HepG2 (cell line): ENCODE data around the gene OVOL2. TPM values are rescaled to one million over a fixed set of nuclear protein-coding genes. Genes with fewer than 3 reads are reported as not detected.

Experiments
- ATAC-seq: fragments of 200-7000 bp; cut with Tn5 transposase; 3 replicates; pipeline ENCODE4 v1.9.1; 2020; ENCODE audit warnings: mild to moderate bottlenecking, moderate library complexity
- BruUV-seq: library from RNA; stranded (reverse); fragments of 400-500 nt; replicated peaks from 2 replicates; lab custom pipeline; 2021; lab: Mats Ljungman, UMichigan
- CTCF ChIA-PET: fragments of 300-600 bp; formaldehyde crosslinking; extraction: SDS; loops from one replicate; lab custom pipeline; 2021; ENCODE audit warnings: low total read pairs, inconsistent platforms, low intra/inter-chr PET ratio; lab: Yijun Ruan, JAX
- POLR2A ChIA-PET: fragments of 350-600 bp; sonication (Branson Sonifier 250); formaldehyde crosslinking; loops from one replicate; lab custom pipeline; 2020; ENCODE audit warnings: antibody characterized with exemption, inconsistent platforms; lab: Yijun Ruan, JAX
- DNase-seq: peaks from one replicate; pipeline ENCODE4 v3.0.0-alpha.2; 2015; ENCODE audit warnings: low spot score
- FAIRE-seq: peaks from 3 replicates; lab custom pipeline; 2011; peaks lifted over from hg19 to GRCh38; lab: Jason Lieb, UNC
- H2AFZ ChIP-seq: one replicate; pipeline ENCODE4 v1.6.1; 2011; ENCODE audit warnings: low read length, inconsistent platforms
- H3K27ac ChIP-seq: fragments of 300-600 bp; 3 replicates; pipeline ENCODE4 v1.8.0; 2011; ENCODE audit warnings: mixed run types, mild to moderate bottlenecking, mixed read lengths, low read length, inconsistent platforms; ENCODE audit not compliant: insufficient read depth; ENCODE audit errors: extremely low read length
- H3K27me3 ChIP-seq, 2 experiments: fragments of 200-600 bp in 1 of 2; 2 replicates in 1 of 2; 3 replicates in 1 of 2; pipeline versions ENCODE4 v1.6.0 to v1.8.0; 2011; ENCODE audit warnings: low read length in 2 of 2, mild to moderate bottlenecking in 2 of 2, moderate library complexity in 2 of 2, inconsistent platforms in 1 of 2; ENCODE audit not compliant: insufficient read depth in 2 of 2, control insufficient read depth in 1 of 2
- H3K36me3 ChIP-seq, 2 experiments: fragments of 200-600 bp in 1 of 2; replicated peaks in 1 of 2; 2 replicates in 1 of 2; 3 replicates in 1 of 2; pipeline versions ENCODE4 v1.5.1 to v1.8.0; 2011; ENCODE audit warnings: low read length in 2 of 2, inconsistent platforms in 1 of 2; ENCODE audit not compliant: insufficient read depth in 2 of 2, control insufficient read depth in 1 of 2
- H3K4me1 ChIP-seq: 2 replicates; pipeline ENCODE4 v1.5.1; 2012; ENCODE audit warnings: low read length, inconsistent platforms; ENCODE audit not compliant: insufficient read depth
- H3K4me2 ChIP-seq: 2 replicates; pipeline ENCODE4 v1.6.0; 2011; ENCODE audit warnings: low read depth, low read length, inconsistent platforms
- H3K4me3 ChIP-seq, 3 experiments: fragments of 200-600 bp in 1 of 3; sonication (generic), shearing (Covaris generic) in 1 of 3; replicated peaks in 1 of 3; 2 replicates each; pipeline ENCODE4 v1.5.1; 2011 to 2016; ENCODE audit warnings: low read length in 3 of 3, inconsistent platforms in 2 of 3, low read depth in 2 of 3, mild to moderate bottlenecking in 2 of 3, control low read depth in 1 of 3, mixed read lengths in 1 of 3; ENCODE audit not compliant: insufficient read depth in 1 of 3
- H3K79me2 ChIP-seq: one replicate; pipeline ENCODE4 v1.6.1; 2011; ENCODE audit warnings: low read length, inconsistent platforms; ENCODE audit not compliant: insufficient read depth
- H3K9ac ChIP-seq: 2 replicates; pipeline ENCODE4 v1.6.0; 2011; ENCODE audit warnings: mild to moderate bottlenecking, low read depth, low read length, inconsistent platforms; ENCODE audit not compliant: insufficient read depth
- H3K9me3 ChIP-seq: 2 replicates; pipeline ENCODE4 v1.5.1; 2012; ENCODE audit warnings: mild to moderate bottlenecking, low read length
- H4K20me1 ChIP-seq: 2 replicates; pipeline ENCODE4 v1.6.0; 2011; ENCODE audit warnings: inconsistent platforms, mild to moderate bottlenecking, low read length, moderate library complexity; ENCODE audit not compliant: insufficient read depth
- ATF6 ChIP-seq: sonication (generic); formaldehyde crosslinking; conservative IDR thresholded peaks from 2 replicates; pipeline ENCODE4 v1.4.0; 2020; ENCODE audit warnings: missing genetic modification reagents
- FOSL2 ChIP-seq: sonication (generic); formaldehyde crosslinking; IDR thresholded peaks from 2 replicates; pipeline ENCODE4 v1.4.0; 2020; ENCODE audit warnings: missing genetic modification reagents
- GLI4 ChIP-seq: sonication (generic); formaldehyde crosslinking; IDR thresholded peaks from 2 replicates; pipeline ENCODE4 v1.5.1; 2020; ENCODE audit warnings: missing genetic modification reagents, mild to moderate bottlenecking, moderate library complexity, borderline replicate concordance
- KAT2B ChIP-seq: fragments of 150-350 bp; IDR thresholded peaks from 2 replicates; pipeline ENCODE4 v1.6.1; 2014; ENCODE audit warnings: low read depth, low read length, borderline replicate concordance
- LCORL ChIP-seq, 2 experiments: fragments of 450-650 bp in 1 of 2; sonication (generic) in 1 of 2; formaldehyde crosslinking in 1 of 2; IDR thresholded peaks; 2 replicates each; pipeline versions ENCODE4 v1.5.0 to v1.6.1; 2017 to 2020; ENCODE audit warnings: antibody characterized with exemption in 1 of 2, missing genetic modification reagents in 1 of 2
- MIXL1 ChIP-seq: IDR thresholded peaks from 2 replicates; pipeline ENCODE4 v1.6.1; 2016
- RBFOX2 ChIP-seq: fragments of 200-400 bp; formaldehyde crosslinking; IDR thresholded peaks from 2 replicates; pipeline ENCODE4 v1.6.1; 2017; ENCODE audit warnings: low read depth, mild to moderate bottlenecking, low read length
- SMAD1 ChIP-seq: sonication (generic); formaldehyde crosslinking; IDR thresholded peaks from 2 replicates; pipeline ENCODE4 v1.4.0; 2020; ENCODE audit warnings: missing genetic modification reagents, low read depth, mild to moderate bottlenecking, borderline replicate concordance
- TARDBP ChIP-seq: sonication (generic); formaldehyde crosslinking; IDR thresholded peaks from 2 replicates; pipeline ENCODE4 v1.8.0; 2022; ENCODE audit warnings: mild to moderate bottlenecking, missing genetic modification reagents
- TCF7 ChIP-seq: sonication (generic); IDR thresholded peaks from 2 replicates; pipeline ENCODE4 v1.6.1; 2016; ENCODE audit warnings: antibody characterized with exemption, low read depth
- TRIM22 ChIP-seq: fragments of 450-650 bp; IDR thresholded peaks from 2 replicates; pipeline ENCODE4 v1.6.1; 2017
- ZNF234 ChIP-seq: sonication (generic); formaldehyde crosslinking; conservative IDR thresholded peaks from 2 replicates; pipeline ENCODE4 v1.5.1; 2020; ENCODE audit warnings: mild to moderate bottlenecking, missing genetic modification reagents
- ZNF260 ChIP-seq: sonication (generic); formaldehyde crosslinking; IDR thresholded peaks from 2 replicates; pipeline ENCODE4 v1.4.0; 2020; ENCODE audit warnings: missing genetic modification reagents, low read depth, mild to moderate bottlenecking, borderline replicate concordance
- ZNF329 ChIP-seq: sonication (generic); formaldehyde crosslinking; IDR thresholded peaks from 2 replicates; pipeline ENCODE4 v1.9.0; 2021; ENCODE audit warnings: low read depth, mild to moderate bottlenecking, missing genetic modification reagents
- ZNF414 ChIP-seq: sonication (generic); formaldehyde crosslinking; IDR thresholded peaks from 2 replicates; pipeline ENCODE4 v1.5.0; 2020; ENCODE audit warnings: missing genetic modification reagents
- ZNF572 ChIP-seq: sonication (generic); formaldehyde crosslinking; IDR thresholded peaks from 2 replicates; pipeline ENCODE4 v1.5.1; 2020; ENCODE audit warnings: mild to moderate bottlenecking, missing genetic modification reagents
- ZNF615 ChIP-seq: sonication (generic); formaldehyde crosslinking; IDR thresholded peaks from 2 replicates; pipeline ENCODE4 v1.5.0; 2020; ENCODE audit warnings: mild to moderate bottlenecking, missing genetic modification reagents, borderline replicate concordance
- ZNF678 ChIP-seq: sonication (generic); formaldehyde crosslinking; IDR thresholded peaks from 2 replicates; pipeline ENCODE4 v1.4.0; 2020; ENCODE audit warnings: mild to moderate bottlenecking, missing genetic modification reagents
- ZNF792 ChIP-seq: IDR thresholded peaks from 2 replicates; pipeline ENCODE4 v1.6.1; 2016
- WGBS: methylation state at CpG from one replicate; pipeline ENCODE4 v1.1.6; 2017; ENCODE audit warnings: low lambda C conversion rate; 5-methylcytosine and 5-hydroxymethylcytosine counted together
- in situ Hi-C: cut with HindIII; loops from 2 replicates; pipeline ENCODE4 v1.10.0; 2017; ENCODE audit warnings: low pct_unique_long_range_greater_than_20kb; ENCODE audit not compliant: extremely low pct_ligation_motif_present
- intact Hi-C: fragments of 100-400 bp; cut with micrococcal nuclease; formaldehyde crosslinking; loops from one replicate; pipeline ENCODE4 v1.10.0; 2022; ENCODE audit not compliant: unreplicated experiment
- polyA plus RNA-seq, 8 experiments: library from polyadenylated mRNA; depleted of rRNA in 3 of 8; stranded (reverse) in 7 of 8; unstranded in 1 of 8; fragments of >200 nt; fragmentation: Illumina TruSeq in 4 of 8; extraction: Trizol in 4 of 8; gene quantifications; 2 replicates each; pipeline versions ENCODE4 v1.2.1 to v1.2.3, GENCODE V29; 2011 to 2016; ENCODE audit warnings: low read depth in 4 of 8, missing spikeins in 1 of 8, mixed read lengths in 1 of 8; ENCODE audit not compliant: insufficient read depth in 1 of 8
- total RNA-seq, 5 experiments: library from RNA; depleted of rRNA; stranded (reverse); fragments of >200 nt; fragmentation: Illumina TruSeq; extraction: Trizol; gene quantifications; 2 replicates each; pipeline ENCODE4 v1.2.3, GENCODE V29; 2016; ENCODE audit warnings: low read depth in 1 of 5

The OVOL2 gene
- total and polyA plus RNA-seq, 2 of the 13 experiments (the other 11 are each of a cell fraction or from before 2014, with no cell fraction given), result 0.20 to 0.31 TPM

- Histone ChIP-seq H3K9ac (no peak overlapping the region), H3K79me2 (no peaks in the 10 kb centered on the region), H3K36me3 (no peaks in the 10 kb centered on the region), H3K9me3 (no peaks in the 10 kb centered on the region), H4K20me1 (no peaks in the 10 kb centered on the region), H3K4me1 (peaks cover 50% of the 10 kb centered on the region), H3K27ac (no peak overlapping the region), H3K4me3 (no peak overlapping the region), H2AFZ (no peak overlapping the region), H3K4me2 (no peak overlapping the region), H3K27me3 (peaks cover 2 to 29% of the 10 kb centered on the region in 2 experiments; a peak in 3 of 5 replicates)
- ATAC-seq (no peak), DNase-seq (no peak), FAIRE-seq (no peak)
- intact Hi-C loops (loop anchor here (5.0 kb wide), 2 partner anchors 142 to 467 kb away; partner anchors contain the start of gene BFSP1), in situ Hi-C loops (no loop called here)
- POLR2A ChIA-PET, result no interaction called here
- TF ChIP-seq RBFOX2 (no peak), GLI4 (CRISPR knock-in tag) (no peak), ZNF329 (CRISPR knock-in tag) (no peak), SMAD1 (CRISPR knock-in tag) (no peak), ZNF615 (no peak), ATF6 (CRISPR knock-in tag) (no peak), KAT2B (no peak), TARDBP (CRISPR knock-in tag) (no peak), ZNF414 (CRISPR knock-in tag) (no peak), ZNF678 (CRISPR knock-in tag) (no peak), ZNF792 (CRISPR knock-in tag) (no peak), ZNF260 (CRISPR knock-in tag) (no peak), TRIM22 (no peak), TCF7 (no peak), MIXL1 (no peak), ZNF234 (CRISPR knock-in tag) (no peak), FOSL2 (CRISPR knock-in tag) (no peak), LCORL (IDR thresholded peaks at IDR 0.05) (no peak), LCORL (CRISPR knock-in tag; IDR thresholded peaks at IDR 0.05) (no peak), ZNF572 (CRISPR knock-in tag) (no peak)
- CTCF ChIA-PET, result no interaction called here
- no TSS peak for BruUV-seq
- 60% methylated on average over 4 of the region's 4 CpGs for WGBS
These were observed 58.1 kb downstream of the OVOL2 start for GRCh38 chr20:17999566-17999965.
